Measurements from ENCODE around the gene CCL20. TPM values are rescaled to one million over a fixed set of nuclear protein-coding genes. Genes with fewer than 3 reads are reported as not detected.

Gene CCL20
- total RNA-seq, 1 experiment from 2014 or later = not detected

- ATAC-seq = no peak
- Mint-ChIP-seq H3K27ac (no peak overlapping the region), H3K36me3 (no peaks in the 10 kb centered on the region), H3K4me3 (no peak overlapping the region), H3K9me3 (peaks cover 7% of the 10 kb centered on the region; the same call in 1 of the 2 replicates), H3K27me3 (ENCODE audit: low read depth) (no peaks in the 10 kb centered on the region; the same call in 1 of the 2 replicates), H3K4me1 (peaks cover 24% of the 10 kb centered on the region)
- no peak for DNase-seq (ENCODE audit: low spot score)
- CTCF ChIA-PET = no interaction called here
- no peak for TF ChIP-seq ZNF396 (CRISPR knock-in tag; IDR thresholded peaks at IDR 0.05; ENCODE audit: borderline replicate concordance)
- TF ChIP-seq GTF2I (CRISPR knock-in tag; conservative IDR thresholded peaks at IDR 0.05) = no peak
- no peak for TF ChIP-seq ZNF423 (CRISPR knock-in tag; IDR thresholded peaks at IDR 0.05)
- TF ChIP-seq GRHL2 (CRISPR knock-in tag; IDR thresholded peaks at IDR 0.05; ENCODE audit: insufficient replicate concordance, severe bottlenecking) = no peak
- TF ChIP-seq, protein P1, sequence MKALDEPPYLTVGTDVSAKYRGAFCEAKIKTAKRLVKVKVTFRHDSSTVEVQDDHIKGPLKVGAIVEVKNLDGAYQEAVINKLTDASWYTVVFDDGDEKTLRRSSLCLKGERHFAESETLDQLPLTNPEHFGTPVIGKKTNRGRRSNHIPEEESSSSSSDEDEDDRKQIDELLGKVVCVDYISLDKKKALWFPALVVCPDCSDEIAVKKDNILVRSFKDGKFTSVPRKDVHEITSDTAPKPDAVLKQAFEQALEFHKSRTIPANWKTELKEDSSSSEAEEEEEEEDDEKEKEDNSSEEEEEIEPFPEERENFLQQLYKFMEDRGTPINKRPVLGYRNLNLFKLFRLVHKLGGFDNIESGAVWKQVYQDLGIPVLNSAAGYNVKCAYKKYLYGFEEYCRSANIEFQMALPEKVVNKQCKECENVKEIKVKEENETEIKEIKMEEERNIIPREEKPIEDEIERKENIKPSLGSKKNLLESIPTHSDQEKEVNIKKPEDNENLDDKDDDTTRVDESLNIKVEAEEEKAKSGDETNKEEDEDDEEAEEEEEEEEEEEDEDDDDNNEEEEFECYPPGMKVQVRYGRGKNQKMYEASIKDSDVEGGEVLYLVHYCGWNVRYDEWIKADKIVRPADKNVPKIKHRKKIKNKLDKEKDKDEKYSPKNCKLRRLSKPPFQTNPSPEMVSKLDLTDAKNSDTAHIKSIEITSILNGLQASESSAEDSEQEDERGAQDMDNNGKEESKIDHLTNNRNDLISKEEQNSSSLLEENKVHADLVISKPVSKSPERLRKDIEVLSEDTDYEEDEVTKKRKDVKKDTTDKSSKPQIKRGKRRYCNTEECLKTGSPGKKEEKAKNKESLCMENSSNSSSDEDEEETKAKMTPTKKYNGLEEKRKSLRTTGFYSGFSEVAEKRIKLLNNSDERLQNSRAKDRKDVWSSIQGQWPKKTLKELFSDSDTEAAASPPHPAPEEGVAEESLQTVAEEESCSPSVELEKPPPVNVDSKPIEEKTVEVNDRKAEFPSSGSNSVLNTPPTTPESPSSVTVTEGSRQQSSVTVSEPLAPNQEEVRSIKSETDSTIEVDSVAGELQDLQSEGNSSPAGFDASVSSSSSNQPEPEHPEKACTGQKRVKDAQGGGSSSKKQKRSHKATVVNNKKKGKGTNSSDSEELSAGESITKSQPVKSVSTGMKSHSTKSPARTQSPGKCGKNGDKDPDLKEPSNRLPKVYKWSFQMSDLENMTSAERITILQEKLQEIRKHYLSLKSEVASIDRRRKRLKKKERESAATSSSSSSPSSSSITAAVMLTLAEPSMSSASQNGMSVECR (CRISPR knock-in tag; IDR thresholded peaks at IDR 0.05; ENCODE audit: borderline replicate concordance) = no peak
- no peak for TF ChIP-seq FOXP1 (CRISPR knock-in tag; IDR thresholded peaks at IDR 0.05; ENCODE audit: borderline replicate concordance)
- TF ChIP-seq SMAD4 (CRISPR knock-in tag; IDR thresholded peaks at IDR 0.05) = no peak
- no peak for TF ChIP-seq ZNF671 (CRISPR knock-in tag; IDR thresholded peaks at IDR 0.05)
- TF ChIP-seq ZNF232 (CRISPR knock-in tag; IDR thresholded peaks at IDR 0.05) = no peak
- TF ChIP-seq, protein P2, sequence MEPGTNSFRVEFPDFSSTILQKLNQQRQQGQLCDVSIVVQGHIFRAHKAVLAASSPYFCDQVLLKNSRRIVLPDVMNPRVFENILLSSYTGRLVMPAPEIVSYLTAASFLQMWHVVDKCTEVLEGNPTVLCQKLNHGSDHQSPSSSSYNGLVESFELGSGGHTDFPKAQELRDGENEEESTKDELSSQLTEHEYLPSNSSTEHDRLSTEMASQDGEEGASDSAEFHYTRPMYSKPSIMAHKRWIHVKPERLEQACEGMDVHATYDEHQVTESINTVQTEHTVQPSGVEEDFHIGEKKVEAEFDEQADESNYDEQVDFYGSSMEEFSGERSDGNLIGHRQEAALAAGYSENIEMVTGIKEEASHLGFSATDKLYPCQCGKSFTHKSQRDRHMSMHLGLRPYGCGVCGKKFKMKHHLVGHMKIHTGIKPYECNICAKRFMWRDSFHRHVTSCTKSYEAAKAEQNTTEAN (CRISPR knock-in tag; IDR thresholded peaks at IDR 0.05) = no peak
- TF ChIP-seq, protein P3, sequence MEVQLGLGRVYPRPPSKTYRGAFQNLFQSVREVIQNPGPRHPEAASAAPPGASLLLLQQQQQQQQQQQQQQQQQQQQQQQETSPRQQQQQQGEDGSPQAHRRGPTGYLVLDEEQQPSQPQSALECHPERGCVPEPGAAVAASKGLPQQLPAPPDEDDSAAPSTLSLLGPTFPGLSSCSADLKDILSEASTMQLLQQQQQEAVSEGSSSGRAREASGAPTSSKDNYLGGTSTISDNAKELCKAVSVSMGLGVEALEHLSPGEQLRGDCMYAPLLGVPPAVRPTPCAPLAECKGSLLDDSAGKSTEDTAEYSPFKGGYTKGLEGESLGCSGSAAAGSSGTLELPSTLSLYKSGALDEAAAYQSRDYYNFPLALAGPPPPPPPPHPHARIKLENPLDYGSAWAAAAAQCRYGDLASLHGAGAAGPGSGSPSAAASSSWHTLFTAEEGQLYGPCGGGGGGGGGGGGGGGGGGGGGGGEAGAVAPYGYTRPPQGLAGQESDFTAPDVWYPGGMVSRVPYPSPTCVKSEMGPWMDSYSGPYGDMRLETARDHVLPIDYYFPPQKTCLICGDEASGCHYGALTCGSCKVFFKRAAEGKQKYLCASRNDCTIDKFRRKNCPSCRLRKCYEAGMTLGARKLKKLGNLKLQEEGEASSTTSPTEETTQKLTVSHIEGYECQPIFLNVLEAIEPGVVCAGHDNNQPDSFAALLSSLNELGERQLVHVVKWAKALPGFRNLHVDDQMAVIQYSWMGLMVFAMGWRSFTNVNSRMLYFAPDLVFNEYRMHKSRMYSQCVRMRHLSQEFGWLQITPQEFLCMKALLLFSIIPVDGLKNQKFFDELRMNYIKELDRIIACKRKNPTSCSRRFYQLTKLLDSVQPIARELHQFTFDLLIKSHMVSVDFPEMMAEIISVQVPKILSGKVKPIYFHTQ (CRISPR knock-in tag; IDR thresholded peaks at IDR 0.05) = no peak
- no peak for TF ChIP-seq HMGXB4 (CRISPR knock-in tag; IDR thresholded peaks at IDR 0.05)
- no peak for TF ChIP-seq TEAD4 (CRISPR knock-in tag; IDR thresholded peaks at IDR 0.05)
- TF ChIP-seq KAT7 (CRISPR knock-in tag; IDR thresholded peaks at IDR 0.05; ENCODE audit: borderline replicate concordance) = no peak
- TF ChIP-seq, protein P4, sequence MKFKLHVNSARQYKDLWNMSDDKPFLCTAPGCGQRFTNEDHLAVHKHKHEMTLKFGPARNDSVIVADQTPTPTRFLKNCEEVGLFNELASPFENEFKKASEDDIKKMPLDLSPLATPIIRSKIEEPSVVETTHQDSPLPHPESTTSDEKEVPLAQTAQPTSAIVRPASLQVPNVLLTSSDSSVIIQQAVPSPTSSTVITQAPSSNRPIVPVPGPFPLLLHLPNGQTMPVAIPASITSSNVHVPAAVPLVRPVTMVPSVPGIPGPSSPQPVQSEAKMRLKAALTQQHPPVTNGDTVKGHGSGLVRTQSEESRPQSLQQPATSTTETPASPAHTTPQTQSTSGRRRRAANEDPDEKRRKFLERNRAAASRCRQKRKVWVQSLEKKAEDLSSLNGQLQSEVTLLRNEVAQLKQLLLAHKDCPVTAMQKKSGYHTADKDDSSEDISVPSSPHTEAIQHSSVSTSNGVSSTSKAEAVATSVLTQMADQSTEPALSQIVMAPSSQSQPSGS (CRISPR knock-in tag; IDR thresholded peaks at IDR 0.05; ENCODE audit: borderline replicate concordance, low read depth) = no peak
- TF ChIP-seq ZNF263 (CRISPR knock-in tag; IDR thresholded peaks at IDR 0.05; ENCODE audit: low read depth) = no peak
- TF ChIP-seq SMAD3 (CRISPR knock-in tag; IDR thresholded peaks at IDR 0.05; ENCODE audit: borderline replicate concordance) = no peak
- TF ChIP-seq ZNF512 (CRISPR knock-in tag; IDR thresholded peaks at IDR 0.05; ENCODE audit: borderline replicate concordance) = no peak
- TF ChIP-seq FOXK1 (CRISPR knock-in tag; IDR thresholded peaks at IDR 0.05) = no peak
- POLR2A ChIA-PET = no interaction called here
These were observed 1.6 kb upstream of the CCL20 start for GRCh38 chr2:227812001-227812400.

All from WTC11 (cell line).